Natural killer cell (primary cell): ENCODE data around the gene NAALAD2. TPM values are rescaled to one million over a fixed set of nuclear protein-coding genes. Genes with fewer than 3 reads are reported as not detected.

Source experiments
- ATAC-seq, 3 donors: fragments of 150-1000 bp in 2 of 3; fragments of 200-7000 bp in 1 of 3; cut with Tn5 transposase; 1 replicate in 1 of 3; 2 replicates in 2 of 3; pipeline ENCODE4 v1.10.0; 2021; ENCODE audit warnings: mild to moderate bottlenecking in 2 of 3, moderate library complexity in 2 of 3
- DNase-seq, 2 donors: peaks; one replicate each; pipeline versions ENCODE4 v3.0.0 to v3.0.0-alpha.2; 2013 to 2021; ENCODE audit warnings: mixed read lengths in 1 of 2
- H3K27ac ChIP-seq: one replicate; pipeline ENCODE4 v1.5.1; 2013; ENCODE audit warnings: mild to moderate bottlenecking, low read length
- H3K27me3 ChIP-seq: one replicate; pipeline ENCODE4 v1.6.1; 2013; ENCODE audit warnings: low read length; ENCODE audit not compliant: control insufficient read depth, insufficient read depth
- H3K36me3 ChIP-seq: one replicate; pipeline ENCODE4 v1.6.1; 2013; ENCODE audit warnings: low read length; ENCODE audit not compliant: control insufficient read depth, insufficient read depth
- H3K4me1 ChIP-seq: one replicate; pipeline ENCODE4 v1.6.1; 2013; ENCODE audit warnings: low read length; ENCODE audit not compliant: control insufficient read depth, insufficient read depth
- H3K4me3 ChIP-seq: one replicate; pipeline ENCODE4 v1.5.1; 2013; ENCODE audit warnings: low read length
- H3K9me3 ChIP-seq: one replicate; pipeline ENCODE4 v1.6.1; 2013; ENCODE audit warnings: low read length; ENCODE audit not compliant: control insufficient read depth, insufficient read depth
- H3K27ac Mint-ChIP-seq, 2 donors: one replicate each; pipeline ENCODE4 v1.8.0; 2022; ENCODE audit warnings: mild to moderate bottlenecking in 2 of 2, mixed read lengths in 2 of 2, moderate library complexity in 1 of 2
- H3K27me3 Mint-ChIP-seq, 2 donors: one replicate each; pipeline ENCODE4 v1.8.0; 2022; ENCODE audit warnings: low read depth in 2 of 2, mixed read lengths in 2 of 2
- H3K36me3 Mint-ChIP-seq: one replicate; pipeline ENCODE4 v1.8.0; 2022; ENCODE audit warnings: mixed read lengths
- H3K4me1 Mint-ChIP-seq, 2 donors: one replicate each; pipeline ENCODE4 v1.8.0; 2022; ENCODE audit warnings: mixed read lengths in 2 of 2
- H3K4me3 Mint-ChIP-seq: one replicate; pipeline ENCODE4 v1.8.0; 2022; ENCODE audit warnings: mild to moderate bottlenecking, moderate library complexity, mixed read lengths
- H3K9me3 Mint-ChIP-seq, 2 donors: one replicate each; pipeline ENCODE4 v1.8.0; 2022; ENCODE audit warnings: mixed read lengths in 2 of 2
- WGBS: methylation state at CpG from one replicate; pipeline ENCODE4 v1.1.7; 2013; ENCODE audit warnings: missing lambda C conversion rate; ENCODE audit not compliant: insufficient coverage; 5-methylcytosine and 5-hydroxymethylcytosine counted together
- intact Hi-C: fragments of 100-400 bp; cut with micrococcal nuclease; formaldehyde crosslinking; loops from one replicate; pipeline ENCODE4 v1.14.2; 2022
- total RNA-seq, 4 donors: library from RNA; stranded (reverse); fragments of 120-200 nt in 1 of 4; gene quantifications; one replicate each; pipeline versions ENCODE4 v1.2.3 to v1.2.4, GENCODE V29; 2013 to 2022
- TF ChIP-seq, protein P1 (sequence below): fragments of 200-600 bp; IDR thresholded peaks from one replicate; pipeline ENCODE4 v1.8.0; 2022; ENCODE audit warnings: antibody characterized with exemption

Gene NAALAD2
- total RNA-seq, 3 donors from 2014 or later (not counting 1 experiment from before 2014, with no cell fraction given) = not detected

- no peak overlapping the region for H3K4me3 ChIP-seq
- DNase-seq (no peak), ATAC-seq (no peak)
- no peaks in the 10 kb centered on the region for H3K4me1 ChIP-seq
- H3K27ac Mint-ChIP-seq = no peak overlapping the region
- TF ChIP-seq, protein P1, sequence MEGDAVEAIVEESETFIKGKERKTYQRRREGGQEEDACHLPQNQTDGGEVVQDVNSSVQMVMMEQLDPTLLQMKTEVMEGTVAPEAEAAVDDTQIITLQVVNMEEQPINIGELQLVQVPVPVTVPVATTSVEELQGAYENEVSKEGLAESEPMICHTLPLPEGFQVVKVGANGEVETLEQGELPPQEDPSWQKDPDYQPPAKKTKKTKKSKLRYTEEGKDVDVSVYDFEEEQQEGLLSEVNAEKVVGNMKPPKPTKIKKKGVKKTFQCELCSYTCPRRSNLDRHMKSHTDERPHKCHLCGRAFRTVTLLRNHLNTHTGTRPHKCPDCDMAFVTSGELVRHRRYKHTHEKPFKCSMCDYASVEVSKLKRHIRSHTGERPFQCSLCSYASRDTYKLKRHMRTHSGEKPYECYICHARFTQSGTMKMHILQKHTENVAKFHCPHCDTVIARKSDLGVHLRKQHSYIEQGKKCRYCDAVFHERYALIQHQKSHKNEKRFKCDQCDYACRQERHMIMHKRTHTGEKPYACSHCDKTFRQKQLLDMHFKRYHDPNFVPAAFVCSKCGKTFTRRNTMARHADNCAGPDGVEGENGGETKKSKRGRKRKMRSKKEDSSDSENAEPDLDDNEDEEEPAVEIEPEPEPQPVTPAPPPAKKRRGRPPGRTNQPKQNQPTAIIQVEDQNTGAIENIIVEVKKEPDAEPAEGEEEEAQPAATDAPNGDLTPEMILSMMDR = no peak
- no peaks in the 10 kb centered on the region for H3K4me1 Mint-ChIP-seq
- no peak overlapping the region for H3K4me3 Mint-ChIP-seq
- intact Hi-C loops = no loop called here
- H3K27me3 ChIP-seq = no peaks in the 10 kb centered on the region
- no peak overlapping the region for H3K27ac ChIP-seq
- no peaks in the 10 kb centered on the region for H3K9me3 ChIP-seq
- H3K27me3 Mint-ChIP-seq = no peaks in the 10 kb centered on the region
- H3K36me3 Mint-ChIP-seq = no peaks in the 10 kb centered on the region
- WGBS = no CpG with 5 or more reads among the region's 3 CpGs
- H3K9me3 Mint-ChIP-seq = peaks cover 0 to 5% of the 10 kb centered on the region in 2 donors
- H3K36me3 ChIP-seq = no peaks in the 10 kb centered on the region
These were observed 34.0 kb upstream of the NAALAD2 start for GRCh38 chr11:90100431-90100830.

DNA sequence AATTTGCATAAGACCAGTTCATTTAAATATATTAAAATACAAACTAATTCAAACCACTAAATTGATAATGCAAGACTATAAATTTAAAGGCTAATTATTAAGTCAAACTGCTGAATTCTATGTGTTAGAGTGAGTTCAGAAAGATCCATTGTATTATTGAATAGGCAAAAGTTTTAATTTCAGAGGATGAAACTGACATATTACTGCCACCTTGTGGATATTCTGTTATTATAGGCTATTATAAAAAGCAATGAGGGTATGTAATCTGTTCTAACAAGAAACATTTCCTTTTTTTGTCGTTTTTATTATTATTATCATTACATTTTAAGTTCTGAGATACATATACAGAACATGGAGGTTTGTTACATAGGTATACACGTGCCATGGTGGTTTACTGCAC lies 20.9 kb upstream of the NAALAD2 start:
- no peaks in the 10 kb centered on the region for H3K36me3 Mint-ChIP-seq
- intact Hi-C loops = no loop called here
- Histone ChIP-seq H3K27me3 (no peaks in the 10 kb centered on the region), H3K4me1 (no peaks in the 10 kb centered on the region), H3K4me3 (no peak overlapping the region), H3K36me3 (no peaks in the 10 kb centered on the region), H3K27ac (no peak overlapping the region), H3K9me3 (no peaks in the 10 kb centered on the region)
- ATAC-seq = no peak
- DNase-seq = no peak
- WGBS = no CpG with 5 or more reads among the region's 2 CpGs
- H3K27ac Mint-ChIP-seq = no peak overlapping the region
- H3K4me3 Mint-ChIP-seq = no peak overlapping the region
- H3K4me1 Mint-ChIP-seq = no peaks in the 10 kb centered on the region
- H3K27me3 Mint-ChIP-seq = no peaks in the 10 kb centered on the region
- TF ChIP-seq, protein P1 = no peak
- H3K9me3 Mint-ChIP-seq = no peaks in the 10 kb centered on the region

DNA sequence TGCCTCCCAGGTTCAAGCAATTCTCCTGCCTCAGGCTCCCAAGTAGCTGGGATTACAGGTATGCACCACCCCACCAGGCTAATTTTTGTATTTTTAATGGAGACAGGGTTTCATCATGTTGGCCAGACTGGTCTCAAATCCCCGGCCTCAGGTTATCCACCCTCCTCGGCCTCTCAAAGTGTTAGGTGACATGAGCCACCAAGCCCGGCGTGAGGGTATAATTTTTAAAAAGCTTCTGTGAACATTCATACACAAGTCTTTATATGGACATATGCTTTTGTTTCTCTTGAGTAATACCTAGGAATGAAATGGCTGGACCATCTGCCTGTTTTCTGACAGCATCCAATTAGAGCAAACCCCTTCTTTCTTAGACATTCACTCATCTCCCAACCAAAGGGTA lies 14.3 kb upstream of the NAALAD2 start:
- Mint-ChIP-seq H3K9me3 (no peaks in the 10 kb centered on the region), H3K4me1 (no peaks in the 10 kb centered on the region), H3K27me3 (no peaks in the 10 kb centered on the region), H3K4me3 (no peak overlapping the region), H3K27ac (no peak overlapping the region), H3K36me3 (no peaks in the 10 kb centered on the region)
- no peak for ATAC-seq
- no peak overlapping the region for H3K4me3 ChIP-seq
- H3K4me1 ChIP-seq = no peaks in the 10 kb centered on the region
- no peaks in the 10 kb centered on the region for H3K27me3 ChIP-seq
- H3K9me3 ChIP-seq = no peaks in the 10 kb centered on the region
- intact Hi-C loops = no loop called here
- no peak for DNase-seq
- no peaks in the 10 kb centered on the region for H3K36me3 ChIP-seq
- TF ChIP-seq, protein P1 = no peak
- WGBS = 94% methylated on average over 4 of the region's 4 CpGs
- no peak overlapping the region for H3K27ac ChIP-seq

- no CpG with 5 or more reads among the region's 1 CpG for WGBS
These were observed 10.1 kb upstream of the NAALAD2 start for GRCh38 chr11:90124371-90124770.

More at GRCh38 chr11:90124371-90124770, 10.1 kb upstream of the NAALAD2 start:
- Histone ChIP-seq H3K27ac (no peak overlapping the region), H3K4me1 (no peaks in the 10 kb centered on the region), H3K27me3 (no peaks in the 10 kb centered on the region), H3K36me3 (no peaks in the 10 kb centered on the region), H3K9me3 (no peaks in the 10 kb centered on the region), H3K4me3 (no peak overlapping the region)
- no peaks in the 10 kb centered on the region for H3K36me3 Mint-ChIP-seq
- no peaks in the 10 kb centered on the region for H3K4me1 Mint-ChIP-seq
- intact Hi-C loops = no loop called here
- ATAC-seq = no peak
- no peak overlapping the region for H3K27ac Mint-ChIP-seq
- no peak for DNase-seq
- H3K27me3 Mint-ChIP-seq = no peaks in the 10 kb centered on the region
- peaks cover 0 to 2% of the 10 kb centered on the region in 2 donors for H3K9me3 Mint-ChIP-seq
- H3K4me3 Mint-ChIP-seq = no peak overlapping the region
- TF ChIP-seq, protein P1 = no peak
